Loucy (cell line): ENCODE measurements around the gene C5orf46.

ENCODE experiments used
- H2AFZ ChIP-seq: fragments of 200-600 bp; sonication (generic); 2 replicates; pipeline ENCODE4 v1.6.0; 2016; ENCODE audit warnings: antibody characterized with exemption, mild to moderate bottlenecking, low read length, moderate library complexity
- H3F3A ChIP-seq: fragments of 200-600 bp; 2 replicates; pipeline ENCODE4 v1.6.0; 2016; ENCODE audit warnings: antibody characterized with exemption, low read depth, mild to moderate bottlenecking
- H3K27me3 ChIP-seq: fragments of 200-600 bp; sonication (generic); 2 replicates; pipeline ENCODE4 v1.6.1; 2014; ENCODE audit warnings: low read length, mild to moderate bottlenecking; ENCODE audit not compliant: insufficient read depth, poor library complexity, severe bottlenecking
- H3K36me3 ChIP-seq: fragments of 200-600 bp; sonication (generic); 2 replicates; pipeline ENCODE4 v1.6.1; 2016; ENCODE audit warnings: low read length; ENCODE audit not compliant: insufficient read depth
- H3K4me1 ChIP-seq: fragments of 200-600 bp; sonication (generic); 2 replicates; pipeline ENCODE4 v1.5.1; 2014; ENCODE audit warnings: low read length, mild to moderate bottlenecking; ENCODE audit not compliant: insufficient read depth, poor library complexity, severe bottlenecking
- H3K4me2 ChIP-seq: fragments of 200-600 bp; sonication (generic); 2 replicates; pipeline ENCODE4 v1.6.0; 2014; ENCODE audit warnings: antibody characterized with exemption, low read length, low read depth, mild to moderate bottlenecking; ENCODE audit not compliant: poor library complexity, severe bottlenecking
- H3K4me3 ChIP-seq: fragments of 200-600 bp; sonication (generic); 2 replicates; pipeline ENCODE4 v1.5.1; 2014; ENCODE audit warnings: low read length, mild to moderate bottlenecking, mixed read lengths; ENCODE audit not compliant: poor library complexity, severe bottlenecking
- H3K79me2 ChIP-seq: fragments of 200-600 bp; sonication (generic); 2 replicates; pipeline ENCODE4 v1.6.1; 2014; ENCODE audit warnings: low read length; ENCODE audit not compliant: insufficient read depth
- H3K9ac ChIP-seq: fragments of 200-600 bp; sonication (generic); 2 replicates; pipeline ENCODE4 v1.6.0; 2014; ENCODE audit warnings: mild to moderate bottlenecking, low read depth, low read length, moderate library complexity; ENCODE audit not compliant: poor library complexity, severe bottlenecking
- H3K9me2 ChIP-seq: fragments of 200-600 bp; sonication (generic); replicated peaks from 2 replicates; pipeline ENCODE4 v1.6.1; 2016; ENCODE audit warnings: low read depth, low read length, mixed read lengths
- H3K9me3 ChIP-seq: fragments of 200-600 bp; sonication (generic); 2 replicates; pipeline ENCODE4 v1.6.1; 2014; ENCODE audit warnings: mild to moderate bottlenecking, antibody characterized with exemption, low read length, low read depth; ENCODE audit not compliant: insufficient read depth
- H4K20me1 ChIP-seq: fragments of 200-600 bp; sonication (generic); 2 replicates; pipeline ENCODE4 v1.6.0; 2014; ENCODE audit warnings: antibody characterized with exemption, low read length, mild to moderate bottlenecking; ENCODE audit not compliant: insufficient read depth, poor library complexity, severe bottlenecking
- CTCF ChIP-seq: fragments of 200-600 bp; sonication (generic); conservative IDR thresholded peaks from 2 replicates; pipeline ENCODE4 v1.5.1; 2014; ENCODE audit warnings: mild to moderate bottlenecking, antibody characterized with exemption, low read length
- EZH2phosphoT487 ChIP-seq: fragments of 200-600 bp; IDR thresholded peaks from 2 replicates; pipeline ENCODE4 v1.6.1; 2018; ENCODE audit warnings: antibody characterized with exemption, mild to moderate bottlenecking, moderate library complexity, borderline replicate concordance

The C5orf46 gene

GRCh38 chr5:147920420-147921030 is 14.2 kb upstream of the C5orf46 start:
- Histone ChIP-seq H3K4me3 (no peak overlapping the region), H3K9me3 (no peaks in the 10 kb centered on the region), H3K36me3 (no peaks in the 10 kb centered on the region), H3K4me2 (no peak overlapping the region), H3K9me2 (no peaks in the 10 kb centered on the region), H3K79me2 (no peaks in the 10 kb centered on the region), H3K9ac (no peak overlapping the region), H4K20me1 (no peaks in the 10 kb centered on the region), H3F3A (no peaks in the 10 kb centered on the region), H3K27me3 (no peaks in the 10 kb centered on the region), H2AFZ (no peak overlapping the region), H3K4me1 (no peaks in the 10 kb centered on the region)
- TF ChIP-seq CTCF (no peak), EZH2phosphoT487 (no peak)

GRCh38 chr5:147918899-147919298 is 12.6 kb upstream of the C5orf46 start:
- no peak overlapping the region for H3K9ac ChIP-seq
- H3K79me2 ChIP-seq = no peaks in the 10 kb centered on the region
- no peak overlapping the region for H3K4me2 ChIP-seq
- no peaks in the 10 kb centered on the region for H3K9me2 ChIP-seq
- TF ChIP-seq EZH2phosphoT487 (no peak), CTCF (no peak)
- no peaks in the 10 kb centered on the region for H3F3A ChIP-seq
- H3K4me1 ChIP-seq = no peaks in the 10 kb centered on the region
- H3K4me3 ChIP-seq = no peak overlapping the region
- no peaks in the 10 kb centered on the region for H3K27me3 ChIP-seq
- no peaks in the 10 kb centered on the region for H3K9me3 ChIP-seq
- H3K36me3 ChIP-seq = no peaks in the 10 kb centered on the region
- no peaks in the 10 kb centered on the region for H4K20me1 ChIP-seq
- H2AFZ ChIP-seq = no peak overlapping the region

- Histone ChIP-seq H3K9me3 (no peaks in the 10 kb centered on the region), H3K36me3 (no peaks in the 10 kb centered on the region), H3K4me2 (no peak overlapping the region), H3K4me3 (no peak overlapping the region), H3K79me2 (no peaks in the 10 kb centered on the region), H3F3A (no peaks in the 10 kb centered on the region), H3K9ac (no peak overlapping the region), H3K4me1 (no peaks in the 10 kb centered on the region), H4K20me1 (no peaks in the 10 kb centered on the region), H2AFZ (no peak overlapping the region), H3K27me3 (no peaks in the 10 kb centered on the region), H3K9me2 (no peaks in the 10 kb centered on the region)
- TF ChIP-seq CTCF (no peak), EZH2phosphoT487 (no peak)
Observed at GRCh38 chr5:147918101-147918685, 11.9 kb upstream of the C5orf46 start.
